OCI-LY7 (cell line): ENCODE measurements around the gene CNOT6. TPM values are rescaled to one million over a fixed set of nuclear protein-coding genes. Genes with fewer than 3 reads are reported as not detected.

Experiments used
- BruUV-seq: library from RNA; stranded (reverse); fragments of 400-500 nt; replicated peaks from 2 replicates; lab custom pipeline; 2021; lab: Mats Ljungman, UMichigan
- CTCF ChIA-PET: fragments of 300-600 bp; sonication (Branson Sonifier 250); formaldehyde crosslinking; loops from one replicate; lab custom pipeline; 2022; ENCODE audit warnings: antibody characterized with exemption; ENCODE audit not compliant: unreplicated experiment; lab: Charles Lee
- POLR2A ChIA-PET: fragments of 300-600 bp; sonication (Branson Sonifier 250); formaldehyde crosslinking; loops from one replicate; lab custom pipeline; 2022; ENCODE audit warnings: antibody characterized with exemption; lab: Charles Lee
- DNase-seq: peaks from one replicate; pipeline ENCODE4 v3.0.0-alpha.2; 2015; ENCODE audit warnings: low spot score
- H2AFZ ChIP-seq: fragments of 200-600 bp; sonication (generic), shearing (Covaris generic); 2 replicates; pipeline ENCODE4 v1.6.1; 2014; ENCODE audit warnings: mild to moderate bottlenecking, antibody characterized with exemption, low read length, moderate library complexity
- H3K27ac ChIP-seq: fragments of 200-600 bp; sonication (generic); 2 replicates; pipeline ENCODE4 v1.5.1; 2014; ENCODE audit warnings: mixed run types, low read depth, mild to moderate bottlenecking, moderate library complexity, low read length, inconsistent platforms; ENCODE audit not compliant: poor library complexity, severe bottlenecking
- H3K36me3 ChIP-seq: fragments of 200-600 bp; sonication (generic); 2 replicates; pipeline ENCODE4 v1.6.1; 2014; ENCODE audit warnings: mild to moderate bottlenecking, antibody characterized with exemption, low read length, moderate library complexity, mixed read lengths; ENCODE audit not compliant: insufficient read depth
- H3K4me1 ChIP-seq: fragments of 200-600 bp; sonication (generic); 2 replicates; pipeline ENCODE4 v1.5.1; 2014; ENCODE audit warnings: mild to moderate bottlenecking, low read length; ENCODE audit not compliant: insufficient read depth, poor library complexity, severe bottlenecking
- H3K4me2 ChIP-seq: fragments of 200-600 bp; sonication (generic); 2 replicates; pipeline ENCODE4 v1.6.1; 2014; ENCODE audit warnings: mild to moderate bottlenecking, low read length
- H3K4me3 ChIP-seq: fragments of 200-600 bp; sonication (generic); 2 replicates; pipeline ENCODE4 v1.5.1; 2014; ENCODE audit warnings: mild to moderate bottlenecking, low read depth, low read length; ENCODE audit not compliant: poor library complexity, severe bottlenecking
- H3K79me2 ChIP-seq: fragments of 200-600 bp; sonication (generic); 2 replicates; pipeline ENCODE4 v1.6.1; 2016; ENCODE audit warnings: low read depth, mild to moderate bottlenecking, low read length, moderate library complexity, mixed read lengths; ENCODE audit not compliant: insufficient read depth
- H3K9me2 ChIP-seq: fragments of 200-600 bp; sonication (generic); 2 replicates; pipeline ENCODE4 v1.6.1; 2016; ENCODE audit warnings: mild to moderate bottlenecking, low read length, mixed read lengths; ENCODE audit not compliant: insufficient read depth
- H3K9me3 ChIP-seq: fragments of 200-600 bp; sonication (generic); 2 replicates; pipeline ENCODE4 v1.6.1; 2014; ENCODE audit warnings: mild to moderate bottlenecking, mixed run types, low read length, mixed read lengths
- H4K20me1 ChIP-seq: fragments of 200-600 bp; sonication (generic); 2 replicates; pipeline ENCODE4 v1.6.1; 2014; ENCODE audit warnings: mild to moderate bottlenecking, antibody characterized with exemption, low read length, moderate library complexity, mixed read lengths; ENCODE audit not compliant: insufficient read depth
- EZH2phosphoT487 ChIP-seq: fragments of 200-600 bp; sonication (generic); IDR thresholded peaks from 2 replicates; pipeline ENCODE4 v1.6.1; 2018; ENCODE audit warnings: low read depth, borderline replicate concordance, mild to moderate bottlenecking, mixed run types, antibody characterized with exemption, low read length, moderate library complexity, mixed read lengths
- intact Hi-C: fragments of 100-400 bp; cut with micrococcal nuclease; formaldehyde crosslinking; loops from one replicate; pipeline ENCODE4 v1.10.0; 2022; ENCODE audit not compliant: unreplicated experiment
- total RNA-seq, 2 experiments: library from RNA; depleted of rRNA in 1 of 2; stranded (reverse); fragments of >200 nt in 1 of 2; shearing (Covaris generic) in 1 of 2; gene quantifications; 2 replicates each; pipeline ENCODE4 v1.2.3, GENCODE V29; 2014 to 2022
- TF ChIP-seq, protein P1 (sequence below): fragments of 200-600 bp; sonication (generic); conservative IDR thresholded peaks from 2 replicates; pipeline ENCODE4 v1.5.1; 2014; ENCODE audit warnings: mild to moderate bottlenecking, antibody characterized with exemption, low read length, moderate library complexity, mixed read lengths

The CNOT6 gene
- total RNA-seq, 2 experiments from 2014 or later, result 9.4 to 30.1 TPM

DNA sequence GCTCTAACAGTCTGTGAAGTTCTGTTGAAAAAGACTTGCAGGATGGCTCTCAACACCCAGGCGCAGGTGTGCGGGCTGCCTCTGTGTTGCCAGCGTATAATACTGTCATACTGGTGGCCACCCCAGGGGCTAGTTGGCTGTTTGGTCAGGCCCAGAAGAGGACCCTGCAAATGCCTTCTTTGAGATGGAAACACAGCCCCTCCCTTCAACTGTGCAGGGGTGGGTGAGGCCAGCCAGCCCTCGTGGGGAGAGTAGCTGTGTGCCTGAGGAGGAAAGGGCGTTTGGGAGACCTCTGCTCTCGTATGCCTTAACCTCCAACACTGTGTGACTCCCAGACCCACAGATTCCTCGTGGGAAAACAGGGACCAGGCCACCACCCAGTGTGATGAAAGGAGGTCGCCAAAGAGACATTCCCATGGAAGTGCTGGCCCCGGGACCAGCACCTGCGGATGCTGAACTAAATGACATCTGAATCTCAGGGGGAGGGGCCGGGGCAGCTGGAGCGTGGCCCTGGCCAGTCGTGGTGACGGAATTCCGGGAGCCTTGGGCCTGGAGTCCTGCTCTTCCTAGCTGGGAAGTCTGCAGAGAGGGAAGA is 108.4 kb downstream of the CNOT6 start:
- Histone ChIP-seq H3K79me2 (no peaks in the 10 kb centered on the region), H3K27ac (no peak overlapping the region), H3K4me2 (no peak overlapping the region), H3K4me1 (no peaks in the 10 kb centered on the region), H3K36me3 (no peaks in the 10 kb centered on the region), H3K9me3 (no peaks in the 10 kb centered on the region), H2AFZ (no peak overlapping the region), H3K9me2 (no peaks in the 10 kb centered on the region), H3K4me3 (no peak overlapping the region), H4K20me1 (no peaks in the 10 kb centered on the region)
- CTCF ChIA-PET, result no interaction called here
- no peak for DNase-seq
- intact Hi-C loops, result no loop called here
- no peak for TF ChIP-seq EZH2phosphoT487
- TF ChIP-seq, protein P1, sequence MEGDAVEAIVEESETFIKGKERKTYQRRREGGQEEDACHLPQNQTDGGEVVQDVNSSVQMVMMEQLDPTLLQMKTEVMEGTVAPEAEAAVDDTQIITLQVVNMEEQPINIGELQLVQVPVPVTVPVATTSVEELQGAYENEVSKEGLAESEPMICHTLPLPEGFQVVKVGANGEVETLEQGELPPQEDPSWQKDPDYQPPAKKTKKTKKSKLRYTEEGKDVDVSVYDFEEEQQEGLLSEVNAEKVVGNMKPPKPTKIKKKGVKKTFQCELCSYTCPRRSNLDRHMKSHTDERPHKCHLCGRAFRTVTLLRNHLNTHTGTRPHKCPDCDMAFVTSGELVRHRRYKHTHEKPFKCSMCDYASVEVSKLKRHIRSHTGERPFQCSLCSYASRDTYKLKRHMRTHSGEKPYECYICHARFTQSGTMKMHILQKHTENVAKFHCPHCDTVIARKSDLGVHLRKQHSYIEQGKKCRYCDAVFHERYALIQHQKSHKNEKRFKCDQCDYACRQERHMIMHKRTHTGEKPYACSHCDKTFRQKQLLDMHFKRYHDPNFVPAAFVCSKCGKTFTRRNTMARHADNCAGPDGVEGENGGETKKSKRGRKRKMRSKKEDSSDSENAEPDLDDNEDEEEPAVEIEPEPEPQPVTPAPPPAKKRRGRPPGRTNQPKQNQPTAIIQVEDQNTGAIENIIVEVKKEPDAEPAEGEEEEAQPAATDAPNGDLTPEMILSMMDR, result no peak
- no TSS peak for BruUV-seq
- POLR2A ChIA-PET, result no interaction called here

- no peak overlapping the region for H3K4me2 ChIP-seq
- no peaks in the 10 kb centered on the region for H3K4me1 ChIP-seq
- H4K20me1 ChIP-seq, result no peaks in the 10 kb centered on the region
- no peak overlapping the region for H2AFZ ChIP-seq
- H3K36me3 ChIP-seq, result no peaks in the 10 kb centered on the region
- intact Hi-C loops, result no loop called here
- H3K9me2 ChIP-seq, result no peaks in the 10 kb centered on the region
- no peak for TF ChIP-seq EZH2phosphoT487
- no peaks in the 10 kb centered on the region for H3K79me2 ChIP-seq
- no peak overlapping the region for H3K4me3 ChIP-seq
- ChIA-PET CTCF (no interaction called here), POLR2A (no interaction called here)
- no TSS peak for BruUV-seq
- no peak overlapping the region for H3K27ac ChIP-seq
- no peaks in the 10 kb centered on the region for H3K9me3 ChIP-seq
- no peak for DNase-seq
Measured at GRCh38 chr5:180603076-180603594, 109.0 kb downstream of the CNOT6 start.

GRCh38 chr5:180604271-180604670 is 110.1 kb downstream of the CNOT6 start:
- no peaks in the 10 kb centered on the region for H4K20me1 ChIP-seq
- DNase-seq, result no peak
- no peak overlapping the region for H3K4me3 ChIP-seq
- H3K36me3 ChIP-seq, result no peaks in the 10 kb centered on the region
- no peaks in the 10 kb centered on the region for H3K9me3 ChIP-seq
- no peaks in the 10 kb centered on the region for H3K79me2 ChIP-seq
- POLR2A ChIA-PET, result no interaction called here
- TF ChIP-seq, protein P1, result no peak
- no peak for TF ChIP-seq EZH2phosphoT487
- H3K27ac ChIP-seq, result no peak overlapping the region
- no TSS peak for BruUV-seq
- no peak overlapping the region for H2AFZ ChIP-seq
- no peaks in the 10 kb centered on the region for H3K4me1 ChIP-seq
- CTCF ChIA-PET, result no interaction called here
- H3K4me2 ChIP-seq, result no peak overlapping the region
- H3K9me2 ChIP-seq, result no peaks in the 10 kb centered on the region
- intact Hi-C loops, result no loop called here
